ENCODE data around the gene SLC30A9.

Gene SLC30A9

DNA sequence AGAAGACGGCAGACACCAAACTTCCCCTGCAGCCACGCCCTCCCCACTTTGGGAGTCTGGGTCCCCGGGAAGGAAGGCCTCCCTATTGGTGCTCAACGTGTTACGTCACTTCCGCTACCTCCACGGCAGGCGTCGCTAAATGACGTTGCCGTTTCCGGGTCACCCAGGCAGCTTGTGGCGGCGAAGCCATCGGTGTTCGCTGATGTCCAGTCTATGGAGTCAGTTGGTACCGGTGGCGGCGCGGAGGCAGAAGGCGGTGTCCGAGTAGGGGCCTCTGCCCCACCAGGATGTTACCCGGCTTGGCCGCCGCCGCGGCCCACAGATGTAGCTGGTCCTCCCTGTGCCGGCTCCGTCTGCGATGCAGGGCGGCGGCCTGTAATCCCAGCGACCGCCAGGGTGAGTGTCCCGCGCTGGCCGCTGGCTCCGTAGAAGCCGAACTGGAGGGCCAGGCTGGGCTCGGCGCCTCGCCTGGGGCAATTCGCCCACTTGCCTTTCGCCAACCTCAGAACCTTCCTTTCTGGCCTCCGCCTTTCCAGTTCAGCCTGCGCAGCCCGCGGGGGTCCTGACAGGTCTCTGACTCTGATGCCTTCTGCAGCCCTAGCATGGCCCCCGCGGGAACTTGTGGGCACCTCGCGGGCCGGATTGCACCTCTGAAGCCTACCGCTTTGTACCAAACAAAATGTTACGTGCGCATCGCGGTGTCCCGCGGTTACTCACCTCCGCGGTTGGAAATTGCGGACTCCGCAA, at the start of gene SLC30A9:
Gene SLC30A9 (plus strand): TSS at position 166 of the 747 bp plus-strand sequence. CDS start 122 bp downstream, at position 288.
- DNase-seq (ENCODE audit: low read depth): peak; percentile 88

DNA sequence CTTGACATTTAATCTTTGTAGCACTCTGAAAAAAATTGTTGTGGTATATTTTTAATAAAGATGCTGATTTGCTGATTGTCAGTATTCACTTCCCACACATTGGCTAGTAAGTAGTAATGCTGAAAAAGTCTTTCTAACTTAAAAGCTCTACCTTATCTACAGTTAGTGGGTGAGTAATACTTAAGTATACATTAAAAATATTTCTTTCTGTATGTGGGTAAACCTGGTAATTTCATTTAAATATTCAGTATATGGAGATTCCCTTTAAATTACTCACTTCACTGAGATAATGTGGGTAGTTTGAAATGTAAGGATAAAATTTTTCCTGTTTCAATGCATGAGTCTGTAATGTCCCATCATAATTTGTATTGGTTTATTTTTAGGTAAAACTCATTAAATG, 49.5 kb upstream of the SLC30A9 start:
- DNase-seq (ENCODE audit: low read depth): no peak

DNA sequence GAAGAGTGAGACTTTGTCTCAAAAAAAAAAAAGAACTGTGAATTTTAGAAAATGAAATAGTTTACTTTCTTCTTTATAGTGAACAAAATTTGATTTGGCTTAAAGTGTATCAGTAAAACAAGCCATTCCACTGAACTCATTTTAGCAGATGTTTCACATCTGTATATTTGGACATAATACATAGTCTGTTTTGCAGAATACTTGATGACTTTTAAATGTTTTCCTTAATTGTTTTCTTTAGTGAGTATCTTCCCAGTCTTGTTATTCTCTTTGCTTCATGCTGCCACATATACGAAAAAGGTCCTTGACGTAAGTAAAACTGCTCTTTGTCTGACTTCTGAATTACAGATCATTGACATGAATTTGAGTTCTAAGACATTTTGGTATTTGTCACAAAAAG, 46.8 kb upstream of the SLC30A9 start:
- DNase-seq (ENCODE audit: low read depth): no peak

DNA sequence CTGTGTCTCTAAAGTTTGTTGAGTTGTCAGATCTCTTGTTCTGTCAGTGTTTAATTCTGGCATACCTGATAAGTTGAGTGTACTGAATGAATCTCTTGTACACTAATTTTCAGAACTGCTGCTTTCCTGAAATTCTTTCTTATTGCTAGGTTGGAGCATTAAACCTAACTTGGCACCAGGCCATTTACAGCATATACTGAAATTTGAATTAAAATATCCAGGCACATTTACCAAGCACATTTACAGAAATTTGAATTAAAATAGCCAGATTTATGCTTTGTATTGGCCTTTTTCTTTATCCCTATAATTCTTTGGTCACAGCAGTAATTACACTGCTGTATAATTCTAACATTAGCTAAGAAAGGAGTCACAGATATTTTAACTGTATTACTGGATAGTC, 46.2 kb upstream of the SLC30A9 start:
- no peak for DNase-seq (ENCODE audit: low read depth)

DNA sequence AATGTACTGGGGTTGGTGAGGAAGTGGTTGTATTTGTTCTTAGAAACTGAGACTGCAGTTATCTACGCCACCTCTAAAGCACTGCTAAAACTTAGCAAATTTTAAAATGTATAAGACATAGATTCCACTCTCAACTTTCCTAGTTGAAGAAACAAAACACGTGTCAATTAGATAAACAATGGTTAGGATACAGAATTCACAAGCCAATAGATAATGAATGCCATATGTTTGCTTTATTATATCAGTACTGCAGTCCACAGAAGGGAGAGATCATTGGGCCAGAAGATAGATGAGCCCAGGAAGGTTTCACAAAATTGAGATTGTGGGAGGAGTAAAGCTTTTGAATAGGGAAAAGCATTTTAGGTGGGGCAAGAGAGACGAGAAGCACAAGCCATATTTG, 40.8 kb upstream of the SLC30A9 start:
- DNase-seq (ENCODE audit: low read depth): no peak

DNA sequence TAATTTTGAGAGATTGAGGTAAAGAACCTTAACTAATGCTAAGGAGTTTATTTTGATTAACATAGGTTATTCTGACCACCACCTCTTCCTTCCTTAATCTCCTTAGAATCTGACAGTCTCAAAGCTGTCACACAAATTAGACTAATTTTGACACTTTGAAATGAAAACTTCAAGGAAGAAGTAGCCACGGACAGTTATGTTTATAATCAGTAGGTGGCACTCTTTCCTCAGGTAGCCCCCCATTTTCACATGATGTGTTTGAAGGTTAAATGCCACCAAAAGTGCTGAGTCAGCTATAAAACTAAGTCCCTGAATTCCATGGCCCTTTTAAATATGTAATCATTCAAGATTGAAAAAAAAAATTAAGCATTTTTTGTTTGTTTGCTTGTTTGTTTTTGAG, 32.7 kb upstream of the SLC30A9 start:
- no peak for DNase-seq (ENCODE audit: low read depth)

DNA sequence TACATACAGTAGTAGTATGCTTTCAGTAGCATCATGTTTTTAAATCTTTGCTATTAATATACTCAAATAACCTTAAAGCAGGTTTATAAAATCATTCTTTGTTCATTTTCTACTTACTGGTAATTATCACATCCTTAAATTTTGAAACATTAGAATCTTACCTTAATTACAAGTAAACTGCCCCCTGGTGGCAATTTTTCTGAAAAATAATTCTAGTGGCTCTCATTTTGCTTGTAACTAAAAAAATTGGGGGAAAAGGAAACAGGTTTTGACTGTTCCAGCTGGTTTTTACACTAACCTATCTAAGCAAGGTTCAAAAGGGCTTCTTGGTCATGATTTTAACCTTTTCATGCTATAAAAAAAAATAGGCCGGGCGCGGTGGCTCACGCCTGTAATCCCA, 27.2 kb upstream of the SLC30A9 start:
- DNase-seq (ENCODE audit: low read depth): no peak

DNA sequence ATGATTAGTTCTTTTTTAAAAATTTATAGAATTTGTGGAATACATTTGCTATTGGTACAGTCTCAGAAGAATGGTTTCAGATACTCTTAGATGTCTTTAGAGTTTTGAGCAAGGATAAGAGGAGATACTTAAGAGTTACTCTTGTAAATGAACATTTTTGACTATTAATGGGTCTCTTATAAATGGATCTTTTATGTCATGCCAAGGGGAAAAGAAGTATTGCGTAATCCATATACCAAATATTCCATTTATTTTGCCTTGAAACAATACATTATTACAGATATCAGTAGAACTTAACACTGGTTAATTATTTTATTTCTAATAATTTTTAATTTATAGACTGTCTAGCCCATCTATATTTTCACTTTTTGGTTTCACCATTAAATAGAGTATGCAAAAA, 25.9 kb upstream of the SLC30A9 start:
- no peak for DNase-seq (ENCODE audit: low read depth)

DNA sequence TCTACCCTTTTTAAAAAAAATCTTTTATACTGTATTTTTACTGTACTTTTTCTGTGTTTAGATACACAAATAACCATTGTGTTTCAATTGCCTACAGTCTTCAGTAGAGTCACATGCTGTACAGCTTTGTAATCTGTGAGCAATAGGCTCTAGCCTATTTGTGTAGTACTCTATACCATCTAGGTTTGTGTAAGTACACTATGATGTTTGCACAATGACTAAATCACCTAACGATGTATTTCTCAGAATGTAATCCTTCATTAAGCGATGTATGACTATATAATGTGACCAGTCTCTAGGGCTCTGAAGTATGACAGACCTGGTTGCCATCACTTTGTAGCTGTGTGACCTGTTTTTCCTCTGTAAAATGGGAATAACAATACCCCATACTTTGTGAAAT, 22.9 kb upstream of the SLC30A9 start:
- DNase-seq (ENCODE audit: low read depth): no peak

DNA sequence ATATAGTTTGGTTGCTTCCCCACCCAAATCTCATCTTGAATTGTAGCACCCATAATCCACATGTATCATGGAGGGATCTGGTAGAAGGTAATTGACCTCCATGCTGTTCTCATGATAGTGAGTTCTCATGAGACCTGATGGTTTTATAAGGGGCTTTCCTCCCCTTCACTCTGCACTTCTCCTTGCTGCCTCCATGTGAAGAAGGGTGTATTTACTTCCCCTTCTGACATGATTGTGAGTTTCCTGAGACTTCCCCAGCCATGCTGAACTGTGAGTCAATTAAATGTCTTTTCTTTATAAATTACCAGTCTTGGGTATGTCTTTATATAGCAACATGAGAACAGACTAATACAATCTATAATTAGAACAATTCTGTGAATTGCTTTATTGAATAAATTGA, 20.7 kb upstream of the SLC30A9 start:
- DNase-seq (ENCODE audit: low read depth): no peak

DNA sequence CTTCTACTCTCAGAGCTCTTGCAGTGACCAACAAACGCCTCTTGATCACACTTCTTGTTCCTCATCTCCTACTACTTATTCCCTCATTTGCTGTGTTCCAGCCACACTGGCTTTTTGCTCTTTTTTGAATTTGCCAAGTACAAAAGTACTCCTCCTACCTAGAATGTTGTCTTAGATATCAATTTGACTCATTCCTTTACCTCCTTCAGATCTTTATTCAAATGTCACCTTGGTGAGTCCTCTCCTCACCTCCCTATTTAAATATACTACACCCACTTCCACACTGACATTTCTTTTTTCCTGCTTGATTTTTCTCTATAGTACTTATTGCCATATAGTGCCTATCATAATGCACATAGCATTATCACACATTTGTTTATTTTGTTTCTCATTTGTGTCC, 15.0 kb upstream of the SLC30A9 start:
- no peak for DNase-seq (ENCODE audit: low read depth)

DNA sequence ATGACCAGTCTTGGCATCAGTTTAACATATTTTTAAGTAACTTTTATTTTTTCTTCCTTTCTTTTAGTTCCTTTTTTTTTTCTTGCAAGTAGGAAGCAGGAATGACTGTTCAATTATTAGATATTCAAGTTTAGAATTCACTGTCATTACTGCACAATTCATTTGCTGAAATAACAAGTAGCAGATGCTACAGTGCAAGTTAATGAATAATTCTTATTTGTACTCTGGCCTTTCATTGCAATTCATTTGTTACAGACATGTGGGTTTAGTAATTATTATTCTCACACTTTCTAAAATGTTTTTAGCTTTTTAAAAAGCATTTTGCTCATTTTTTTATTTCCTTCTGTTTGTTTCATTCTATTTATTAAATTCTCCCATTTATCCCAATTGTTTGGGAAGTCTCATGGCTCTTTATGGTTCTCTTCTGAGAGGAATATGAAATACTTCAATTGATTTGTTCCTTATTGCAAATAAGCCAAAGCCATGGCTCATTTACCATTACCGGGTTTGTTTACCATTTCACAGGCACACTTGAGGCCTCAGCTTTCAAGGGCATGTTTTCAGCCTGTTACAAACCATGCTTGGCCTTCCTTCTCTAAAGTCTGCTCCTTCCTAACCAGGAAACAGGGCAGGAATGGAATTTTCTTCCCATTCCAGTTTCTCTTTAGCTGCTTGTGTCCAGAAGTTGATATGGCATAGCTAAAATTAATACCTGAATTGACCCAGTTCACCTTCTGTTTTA, 13.4 kb upstream of the SLC30A9 start:
- no peak for DNase-seq (ENCODE audit: low read depth)

DNA sequence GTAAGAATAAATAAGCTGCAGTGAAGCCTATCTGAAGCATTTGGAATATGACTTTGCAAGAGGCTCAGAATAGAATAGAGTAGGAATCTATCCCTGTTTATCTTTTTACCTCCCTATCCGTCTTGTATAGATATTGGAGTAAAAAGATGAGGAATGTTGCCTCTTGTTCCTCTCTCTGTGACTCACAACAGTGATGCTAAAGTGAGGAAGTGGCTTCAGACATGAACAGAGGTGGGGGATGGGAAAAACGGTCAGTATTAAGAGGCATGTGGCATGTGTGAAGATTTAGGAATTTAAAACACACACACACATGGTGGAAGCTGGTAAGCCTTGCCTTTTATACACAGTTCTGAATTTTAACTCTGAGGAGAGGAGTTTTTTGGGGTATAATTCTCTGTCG, 12.6 kb upstream of the SLC30A9 start:
- DNase-seq (ENCODE audit: low read depth): no peak

DNA sequence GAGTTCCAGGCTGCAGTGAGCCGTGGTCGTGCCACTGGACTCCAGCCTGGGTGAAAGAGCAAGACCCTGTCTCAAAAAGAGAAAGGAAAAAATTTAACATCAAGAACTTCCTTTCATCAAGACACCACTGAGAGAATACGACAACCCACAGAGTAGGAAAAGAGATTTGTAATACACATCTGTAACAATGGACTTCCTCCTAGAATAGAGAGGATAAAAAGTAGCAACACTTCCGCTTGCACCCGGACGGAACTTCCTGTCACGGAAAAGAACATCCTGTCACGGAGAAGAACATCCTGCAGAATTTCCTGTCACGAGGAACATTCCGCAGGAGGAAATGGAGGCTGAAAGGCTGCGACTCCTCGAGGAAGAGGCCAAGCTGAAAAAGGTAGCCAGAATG, 8.9 kb upstream of the SLC30A9 start, which contains the start of gene DCAF4L1:
Gene DCAF4L1 (plus strand): TSS at position 301 of the 400 bp plus-strand sequence. CDS start 37 bp downstream, at position 338.
- DNase-seq (ENCODE audit: low read depth): no peak

DNA sequence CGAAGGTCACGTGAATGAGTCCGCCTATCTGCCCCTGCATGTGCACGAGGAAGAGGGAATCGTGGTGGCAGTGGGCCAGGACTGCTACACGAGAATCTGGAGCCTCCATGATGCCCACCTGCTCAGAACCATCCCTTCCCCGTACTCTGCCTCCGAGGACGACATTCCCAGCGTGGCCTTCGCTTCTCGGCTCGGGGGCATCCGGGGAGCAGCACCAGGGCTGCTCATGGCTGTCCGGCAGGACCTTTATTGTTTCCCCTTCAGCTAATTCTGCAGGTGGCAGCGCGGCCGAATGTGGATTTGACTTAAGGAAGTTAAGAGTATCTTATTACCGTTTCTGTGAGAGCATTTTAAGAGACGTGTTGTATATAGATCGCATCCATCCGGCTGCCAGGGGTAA, 7.6 kb upstream of the SLC30A9 start:
- DNase-seq (ENCODE audit: low read depth): no peak

DNA sequence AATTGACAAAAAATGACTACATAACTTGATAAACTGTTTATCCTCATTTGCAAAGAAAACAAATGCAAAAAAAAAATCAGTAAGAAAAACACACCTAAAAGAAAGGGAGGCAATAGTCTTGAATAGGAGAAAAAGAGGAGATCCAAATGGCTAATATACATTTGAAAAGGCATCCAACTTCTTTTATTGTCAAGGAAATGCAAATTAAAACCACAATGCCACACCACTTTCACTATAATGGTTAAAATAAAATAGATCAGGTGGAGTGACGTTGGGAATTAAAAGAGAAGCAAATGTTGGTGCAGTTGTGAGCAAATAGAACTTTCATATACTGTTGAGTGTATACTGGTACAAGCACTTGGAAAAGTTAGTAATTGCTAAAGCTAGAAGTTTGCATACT, 5.2 kb upstream of the SLC30A9 start:
- no peak for DNase-seq (ENCODE audit: low read depth)

DNA sequence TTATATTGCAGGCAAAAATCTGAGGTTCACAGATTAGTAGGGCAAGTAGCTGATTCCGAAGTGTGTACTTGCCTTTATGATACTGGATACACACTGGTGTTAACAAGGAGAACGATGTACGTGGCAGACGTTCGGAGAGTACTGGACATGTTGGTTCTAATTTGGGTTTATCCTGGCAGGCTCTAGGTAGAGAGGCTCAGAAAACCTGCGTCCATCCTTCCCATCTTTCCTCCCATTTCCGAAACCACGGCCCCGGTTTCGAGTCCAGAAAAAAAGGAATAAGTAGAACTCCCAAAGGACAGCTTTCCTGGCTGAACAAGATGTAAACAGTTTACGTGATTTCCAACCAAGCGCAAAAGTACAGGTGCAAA, 351 bp upstream of the SLC30A9 start:
- DNase-seq (ENCODE audit: low read depth): no peak

DNA sequence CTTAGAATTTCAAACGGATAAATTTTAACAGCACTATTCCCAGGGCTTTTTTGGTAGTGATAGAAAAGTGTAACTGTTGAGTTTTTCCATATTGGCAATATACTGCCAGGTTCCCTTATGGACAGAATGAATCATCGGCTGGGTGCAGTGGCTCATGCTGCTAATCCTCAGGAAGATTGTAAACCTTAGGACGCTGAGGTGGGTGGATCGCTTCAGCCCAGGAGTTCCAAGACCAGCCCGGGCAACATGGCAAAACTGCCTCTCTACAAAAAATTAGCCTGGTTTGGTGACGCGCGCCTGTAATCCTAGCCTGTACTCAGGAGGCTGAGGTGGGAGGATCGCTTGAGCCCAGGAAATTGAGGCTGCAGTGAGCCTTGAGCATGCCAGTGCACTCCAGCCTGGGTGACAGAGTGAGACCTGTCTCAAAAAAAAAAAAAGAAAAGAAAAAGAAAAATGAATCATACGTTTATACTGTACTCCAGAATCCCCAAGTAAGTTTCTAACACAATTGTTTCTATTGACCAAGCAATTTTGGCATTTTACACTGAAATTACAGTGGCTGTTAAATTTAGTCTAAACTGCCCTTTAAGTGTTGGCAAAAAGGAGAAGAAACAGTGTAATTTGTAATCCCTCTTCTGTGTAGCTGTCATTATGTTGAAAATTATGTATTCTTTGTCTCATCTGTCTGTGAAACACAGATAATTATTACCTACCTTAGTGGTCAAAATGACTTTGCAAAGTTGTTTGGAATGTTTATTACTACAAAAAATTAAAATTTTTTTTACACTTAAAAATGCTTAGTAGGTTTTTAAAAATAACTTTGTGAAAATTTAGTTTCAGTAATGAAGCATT, 1.8 kb downstream of the SLC30A9 start:
- no peak for DNase-seq (ENCODE audit: low read depth)

DNA sequence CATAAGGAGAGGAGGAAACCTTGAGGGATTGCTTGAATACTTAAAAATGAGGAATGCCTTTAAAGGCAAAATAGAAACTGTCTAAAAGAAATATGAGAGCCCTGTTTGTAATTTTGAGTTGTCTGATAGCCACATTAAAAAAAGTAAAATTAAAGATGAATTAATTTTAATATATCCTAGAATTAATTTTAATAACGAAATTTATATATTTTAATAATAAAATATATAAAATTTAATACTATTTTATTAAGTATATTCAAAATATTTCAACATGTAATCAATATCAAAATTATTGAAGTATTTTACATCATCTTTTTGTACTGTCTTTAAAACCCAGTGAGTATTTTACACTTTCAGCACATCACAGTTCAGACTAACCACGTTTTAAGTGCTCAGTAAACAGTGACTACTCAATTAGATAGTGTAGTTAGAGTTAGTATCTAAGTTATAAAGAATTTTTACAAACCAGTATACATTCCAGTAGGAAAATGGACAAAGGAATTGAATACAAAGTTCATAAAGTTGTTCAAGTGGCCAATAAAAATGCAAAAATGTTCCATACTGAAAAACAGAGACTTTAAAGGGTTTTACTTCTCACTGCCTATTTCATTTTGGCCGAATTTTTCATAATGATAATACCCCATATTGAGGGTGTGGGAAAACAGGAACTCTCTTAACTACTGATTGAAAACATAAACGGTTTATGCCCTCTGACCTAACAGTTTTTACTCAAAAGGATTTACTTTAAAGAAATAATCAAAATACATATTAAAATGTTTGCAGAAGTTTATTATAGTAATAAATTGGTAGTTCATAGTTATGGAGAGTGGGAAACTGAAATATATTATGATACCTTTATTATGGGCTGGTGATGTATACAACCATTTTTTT, 2.9 kb downstream of the SLC30A9 start:
- DNase-seq (ENCODE audit: low read depth): no peak

DNA sequence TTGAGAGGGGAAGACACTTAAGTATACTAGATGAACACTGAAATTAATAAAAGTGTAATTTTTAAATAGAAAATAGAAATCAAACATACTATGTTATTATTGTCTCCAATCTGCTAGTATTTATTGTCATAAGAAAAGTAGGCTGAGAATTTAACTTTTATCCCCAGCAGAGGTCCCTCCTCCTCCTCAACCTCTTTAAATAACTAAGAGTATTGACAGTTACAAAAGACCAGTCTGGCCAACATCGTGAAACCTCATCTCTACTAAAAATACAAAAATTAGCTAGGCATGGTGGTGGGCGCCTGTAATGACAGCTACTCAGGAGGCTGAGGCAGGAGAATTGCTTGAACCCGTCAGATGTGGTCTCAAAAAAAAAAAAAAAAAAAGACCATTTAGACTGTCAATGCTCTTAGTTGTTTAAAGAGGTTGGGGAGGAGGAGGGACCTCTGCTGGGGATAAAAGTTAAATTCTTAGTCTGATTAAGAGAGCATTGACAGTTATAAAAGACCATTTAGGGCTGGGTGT, 4.2 kb downstream of the SLC30A9 start:
- no peak for DNase-seq (ENCODE audit: low read depth)

DNA sequence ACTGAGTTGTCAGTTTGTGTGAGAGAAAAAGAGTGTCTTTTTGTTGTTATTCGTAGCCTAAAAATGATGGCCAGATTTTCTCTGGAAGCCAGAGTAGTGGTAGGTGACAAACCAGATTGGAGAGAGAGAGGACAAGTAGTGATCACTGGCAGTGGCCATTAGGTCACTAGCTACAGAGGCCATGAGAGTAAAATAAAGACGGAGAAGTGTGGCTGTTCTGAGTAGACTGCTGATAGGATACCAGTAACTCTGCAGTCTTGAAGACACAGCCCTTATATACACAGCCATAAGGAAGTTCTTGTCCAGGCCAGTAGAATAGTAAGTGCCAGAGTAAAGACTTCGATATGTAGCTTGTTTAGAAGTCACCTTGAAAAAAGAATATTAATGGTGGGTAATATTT, 7.7 kb downstream of the SLC30A9 start:
- no peak for DNase-seq (ENCODE audit: low read depth)
